H1 (cell line): Measurements from ENCODE around the gene TMEM200B. TPM values are rescaled to one million over a fixed set of nuclear protein-coding genes. Genes with fewer than 3 reads are reported as not detected.

Experiments used
- BRCA1 ChIP-seq: IDR thresholded peaks from 2 replicates; pipeline ENCODE4 v1.6.1; 2012; ENCODE audit warnings: low read depth, low read length, improper control_type of control experiment
- EGR1 ChIP-seq: IDR thresholded peaks from 2 replicates; pipeline ENCODE4 v1.6.1; 2011; ENCODE audit warnings: low read depth, low read length, borderline replicate concordance
- TAF1 ChIP-seq: IDR thresholded peaks from 2 replicates; pipeline ENCODE4 v1.6.1; 2011; ENCODE audit warnings: mild to moderate bottlenecking, low read depth, low read length
- polyA plus RNA-seq, 7 experiments: library from polyadenylated mRNA; depleted of rRNA in 3 of 7; stranded (reverse) in 5 of 7; unstranded in 2 of 7; fragments of >200 nt in 5 of 7; fragments of 200-250 nt in 2 of 7; gene quantifications; 1 replicate in 5 of 7; 2 replicates in 1 of 7; 4 replicates in 1 of 7; pipeline versions ENCODE4 v1.2.1 to v1.2.3, GENCODE V29; 2011 to 2013; ENCODE audit warnings: missing spikeins in 2 of 7, mixed read lengths in 2 of 7
- total RNA-seq: library from RNA; stranded (reverse); fragmentation: NEBNext Ultra II Directional; extraction: Animal tissue kit (Norgen Biotek cat#: 25700); gene quantifications from 2 replicates; pipeline ENCODE4 v1.2.1, GENCODE V29; 2021

The TMEM200B gene
- total and polyA plus RNA-seq, 2 of the 8 experiments (the other 6 are each of a cell fraction or from before 2014, with no cell fraction given): 4.9 to 11.0 TPM

DNA sequence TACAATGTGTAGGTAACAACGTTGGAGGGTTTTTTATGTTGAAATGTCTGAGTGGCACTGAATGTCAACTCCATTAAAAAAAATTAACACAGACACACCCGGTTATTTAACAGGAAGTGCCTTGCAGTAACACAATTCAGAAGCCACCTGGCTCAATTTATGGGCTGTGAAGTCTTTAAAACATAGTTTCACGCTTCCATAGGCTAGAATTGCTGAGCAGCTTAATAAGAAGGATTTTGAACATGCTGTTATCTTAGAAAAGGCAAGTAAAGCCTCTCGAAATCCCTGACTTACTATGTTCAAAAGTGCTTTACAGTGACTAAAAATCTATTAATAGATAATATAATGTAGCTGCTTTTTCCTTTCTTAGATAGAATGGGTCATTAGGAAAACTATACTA is 38.3 kb upstream of the TMEM200B start (continued):
- TF ChIP-seq EGR1: no peak
- TF ChIP-seq BRCA1: no peak
- TF ChIP-seq TAF1: no peak
- TF ChIP-seq, all 59 proteins: peak for 0
